GM13976 (cell line): ENCODE measurements around the gene MST1.

Experiments used
- DNase-seq: peaks from one replicate; pipeline ENCODE4 v3.0.0; 2012; ENCODE audit warnings: low spot score
- in situ Hi-C: fragments of 300-500 bp; cut with MboI; formaldehyde crosslinking; loops from one replicate; pipeline ENCODE4 v1.12.0; 2022; ENCODE audit warnings: low sequenced_read_pairs, mixed read lengths, inconsistent platforms; ENCODE audit not compliant: unreplicated experiment
- TF ChIP-seq, protein P1 (sequence below): IDR thresholded peaks from 2 replicates; pipeline ENCODE4 v1.5.1; 2012; ENCODE audit warnings: borderline replicate concordance, mild to moderate bottlenecking; ENCODE audit not compliant: insufficient read depth; ENCODE audit errors: extremely low read depth, missing control alignments, control extremely low read depth

MST1 gene

DNA sequence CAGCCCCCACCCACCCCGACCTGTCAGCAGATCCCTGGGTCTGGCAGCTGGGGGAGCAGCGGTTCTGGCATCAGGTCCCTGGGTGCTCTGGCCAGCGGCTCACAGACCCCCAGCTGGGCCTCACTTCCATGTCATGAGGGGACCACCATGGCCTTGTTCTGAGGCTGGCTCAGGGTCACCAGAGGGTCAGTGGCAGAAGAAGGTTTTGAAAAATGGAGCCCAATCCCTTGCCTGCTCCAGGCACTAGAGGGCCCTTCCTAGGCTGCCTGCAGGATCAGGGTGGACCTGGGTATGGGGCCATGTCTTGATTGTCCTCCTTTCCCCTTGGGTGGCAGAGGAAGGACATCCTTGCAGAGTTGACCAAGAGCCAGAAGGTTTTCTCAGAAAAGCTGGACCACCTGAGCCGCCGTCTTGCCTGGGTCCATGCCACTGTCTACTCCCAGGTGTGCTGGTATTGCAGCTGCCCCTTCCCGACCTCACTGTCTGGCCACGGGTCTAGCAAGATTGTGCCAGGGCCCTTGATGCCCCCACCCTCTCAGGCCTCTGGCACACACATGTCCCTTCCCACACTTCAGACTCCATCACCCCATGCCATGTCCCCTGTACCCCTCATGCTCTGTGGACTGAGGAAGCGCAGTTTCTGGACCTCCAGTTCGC lies 17.3 kb upstream of the MST1 start:
- in situ Hi-C loops = no loop called here
- DNase-seq = no peak
- TF ChIP-seq, protein P1, sequence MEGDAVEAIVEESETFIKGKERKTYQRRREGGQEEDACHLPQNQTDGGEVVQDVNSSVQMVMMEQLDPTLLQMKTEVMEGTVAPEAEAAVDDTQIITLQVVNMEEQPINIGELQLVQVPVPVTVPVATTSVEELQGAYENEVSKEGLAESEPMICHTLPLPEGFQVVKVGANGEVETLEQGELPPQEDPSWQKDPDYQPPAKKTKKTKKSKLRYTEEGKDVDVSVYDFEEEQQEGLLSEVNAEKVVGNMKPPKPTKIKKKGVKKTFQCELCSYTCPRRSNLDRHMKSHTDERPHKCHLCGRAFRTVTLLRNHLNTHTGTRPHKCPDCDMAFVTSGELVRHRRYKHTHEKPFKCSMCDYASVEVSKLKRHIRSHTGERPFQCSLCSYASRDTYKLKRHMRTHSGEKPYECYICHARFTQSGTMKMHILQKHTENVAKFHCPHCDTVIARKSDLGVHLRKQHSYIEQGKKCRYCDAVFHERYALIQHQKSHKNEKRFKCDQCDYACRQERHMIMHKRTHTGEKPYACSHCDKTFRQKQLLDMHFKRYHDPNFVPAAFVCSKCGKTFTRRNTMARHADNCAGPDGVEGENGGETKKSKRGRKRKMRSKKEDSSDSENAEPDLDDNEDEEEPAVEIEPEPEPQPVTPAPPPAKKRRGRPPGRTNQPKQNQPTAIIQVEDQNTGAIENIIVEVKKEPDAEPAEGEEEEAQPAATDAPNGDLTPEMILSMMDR = no peak

DNA sequence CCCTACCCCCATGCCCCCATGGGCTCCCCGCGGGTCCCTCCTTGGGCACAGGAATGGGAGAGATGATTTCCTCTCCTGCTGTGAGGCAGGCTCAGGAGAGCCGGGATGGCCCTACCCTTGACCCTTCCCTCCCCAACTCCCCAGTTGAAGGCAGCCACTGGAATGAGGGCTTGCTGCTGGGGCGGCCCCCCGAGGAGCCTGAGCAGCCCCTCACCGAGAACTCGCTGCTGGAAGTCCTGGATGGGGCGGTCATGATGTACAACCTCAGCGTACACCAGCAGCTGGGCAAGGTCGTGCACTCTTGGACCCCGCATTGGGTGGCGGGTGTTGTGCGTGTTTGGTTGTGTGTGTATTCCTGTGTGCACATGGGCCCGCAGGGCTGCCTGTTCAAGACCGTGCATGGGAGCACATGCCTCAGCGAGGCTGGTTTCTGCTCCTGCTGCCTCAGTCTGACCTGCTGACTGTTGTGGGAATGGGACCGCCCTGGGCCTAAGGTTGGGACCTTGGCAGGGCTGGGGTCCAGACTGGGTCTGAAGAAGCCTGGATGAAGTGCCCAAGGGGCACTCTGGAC lies 16.2 kb upstream of the MST1 start:
- TF ChIP-seq, protein P1 = no peak
- in situ Hi-C loops = no loop called here
- no peak for DNase-seq

DNA sequence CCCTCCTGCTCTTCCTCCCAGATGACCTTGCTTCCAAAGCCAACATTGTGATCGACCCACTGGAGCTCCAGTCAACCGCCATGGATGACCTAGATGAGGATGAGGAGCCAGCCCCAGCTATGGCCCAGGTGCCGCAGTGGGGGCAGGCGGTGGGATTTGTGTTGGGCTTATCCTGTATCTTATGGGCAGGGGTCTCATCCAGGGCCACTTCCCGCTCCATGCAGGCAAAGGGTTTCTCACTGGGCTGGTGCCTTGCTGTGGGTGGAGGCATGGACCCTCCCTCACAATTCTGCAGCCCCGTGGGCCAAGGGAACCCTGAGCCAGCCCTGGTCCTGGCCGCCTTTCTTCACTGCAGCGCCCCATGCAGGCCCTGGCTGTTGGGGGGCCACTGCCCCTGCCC lies 15.4 kb upstream of the MST1 start:
- in situ Hi-C loops = no loop called here
- TF ChIP-seq, protein P1 = no peak
- no peak for DNase-seq

DNA sequence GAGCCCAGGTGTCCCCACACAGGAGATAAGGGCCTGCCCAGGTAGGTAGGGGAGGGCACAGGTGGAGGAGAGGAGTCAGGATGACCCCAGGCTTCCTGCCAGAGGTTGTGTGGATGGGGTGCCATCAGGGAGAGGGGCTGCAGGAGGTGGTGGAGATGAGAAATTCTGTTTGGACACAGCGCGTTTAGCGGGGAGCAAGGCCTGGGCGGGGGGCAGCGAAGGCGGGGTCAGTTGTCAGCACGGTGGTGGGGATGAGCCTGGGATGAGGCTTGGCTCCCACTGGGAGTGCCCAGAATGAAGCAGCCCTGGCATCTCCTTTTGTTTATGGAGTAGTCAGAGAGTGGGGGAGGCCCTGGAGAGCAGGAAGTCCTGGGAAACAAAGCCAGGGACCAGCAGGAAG lies 14.7 kb upstream of the MST1 start:
- DNase-seq = no peak
- in situ Hi-C loops = no loop called here

DNA sequence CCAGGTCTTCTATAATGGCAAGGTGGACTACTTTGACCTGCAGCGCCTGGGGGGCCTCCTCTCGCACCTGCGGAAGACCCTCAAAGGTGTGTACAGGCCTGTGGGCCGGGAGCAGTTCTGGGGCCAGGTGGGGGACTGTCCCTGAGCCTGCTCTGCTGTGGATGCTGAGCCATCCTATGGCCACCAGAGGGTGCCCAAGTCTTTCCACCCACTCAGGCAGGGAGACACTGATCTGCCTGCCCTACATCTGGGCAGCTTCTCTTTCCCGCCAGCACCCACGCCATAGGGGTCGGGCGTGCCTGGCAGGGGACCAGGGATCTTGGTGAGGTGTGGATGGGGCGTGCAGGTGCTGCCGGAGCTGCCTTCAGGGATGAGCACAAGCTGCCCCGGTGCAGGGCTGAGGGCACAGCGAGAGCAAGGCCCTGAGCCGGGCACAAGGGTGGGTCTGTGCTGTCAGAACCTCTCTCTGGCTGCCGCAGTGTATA lies 14.2 kb upstream of the MST1 start:
- TF ChIP-seq, protein P1 = peak; percentile 94
- in situ Hi-C loops = no loop called here
- peak; percentile 94 for DNase-seq

More for the DNA sequence above, 14.7 kb upstream of the MST1 start:
- TF ChIP-seq, protein P1 = no peak

DNA sequence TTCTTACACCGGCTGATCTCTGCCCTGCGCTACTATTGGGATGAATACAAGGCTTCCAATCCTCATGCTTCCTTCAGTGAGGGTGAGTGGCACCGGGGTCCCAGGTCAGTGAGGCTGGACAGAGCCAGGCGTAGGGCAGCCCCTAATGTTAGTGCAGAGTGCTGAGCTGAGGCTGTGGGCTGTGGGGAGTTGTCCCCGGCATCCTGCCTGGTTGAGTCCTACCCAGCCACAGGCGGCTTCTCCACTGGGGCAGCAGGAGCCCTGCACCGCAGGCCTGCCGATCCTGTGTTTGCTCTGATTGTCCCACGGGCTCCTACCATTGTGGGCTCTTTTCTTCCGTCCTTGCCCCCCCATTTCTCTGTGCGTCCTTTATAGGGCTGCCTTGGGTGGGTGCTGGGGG lies 13.4 kb upstream of the MST1 start:
- TF ChIP-seq, protein P1 = no peak
- in situ Hi-C loops = no loop called here
- no peak for DNase-seq
